GM10248 (cell line): ENCODE measurements around the gene ARMC3.

Source experiments
- CTCF ChIA-PET: fragments of 300-600 bp; sonication (Branson Sonifier 250); formaldehyde crosslinking; extraction: SDS; loops from one replicate; lab custom pipeline; 2021; ENCODE audit warnings: antibody characterized with exemption; lab: Yijun Ruan, JAX
- POLR2A ChIA-PET: fragments of 350-650 bp; sonication (Branson Sonifier 250); formaldehyde crosslinking; extraction: SDS; loops from one replicate; lab custom pipeline; 2020; ENCODE audit warnings: antibody characterized with exemption; lab: Yijun Ruan, JAX
- DNase-seq: peaks from one replicate; pipeline ENCODE4 v3.0.0; 2012; ENCODE audit errors: extremely low spot score
- TF ChIP-seq, protein P1 (sequence below): IDR thresholded peaks from 2 replicates; pipeline ENCODE4 v1.5.1; 2012; ENCODE audit warnings: mild to moderate bottlenecking, low read depth; ENCODE audit errors: extremely low read depth, missing control alignments, control extremely low read depth

Gene ARMC3

DNA sequence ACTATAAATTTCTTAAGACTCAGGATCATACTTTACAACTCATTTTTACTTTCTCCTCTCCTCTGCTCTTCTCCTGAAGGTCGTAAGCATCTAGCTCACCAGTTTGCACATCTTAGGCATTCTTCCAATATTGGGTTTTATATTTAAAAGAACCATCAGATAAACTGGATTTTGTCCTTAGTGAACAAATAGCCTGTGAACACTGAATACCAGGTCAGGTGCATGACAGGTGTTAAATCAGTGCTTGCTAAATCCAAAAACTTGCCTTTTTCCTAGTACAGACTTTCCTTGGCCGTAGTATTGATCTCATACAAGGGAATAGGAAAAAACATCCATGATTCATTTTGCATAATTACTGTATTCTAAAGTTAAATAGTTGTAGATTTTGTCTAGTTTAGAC is 53.0 kb downstream of the ARMC3 start:
- DNase-seq: no peak
- TF ChIP-seq, protein P1, sequence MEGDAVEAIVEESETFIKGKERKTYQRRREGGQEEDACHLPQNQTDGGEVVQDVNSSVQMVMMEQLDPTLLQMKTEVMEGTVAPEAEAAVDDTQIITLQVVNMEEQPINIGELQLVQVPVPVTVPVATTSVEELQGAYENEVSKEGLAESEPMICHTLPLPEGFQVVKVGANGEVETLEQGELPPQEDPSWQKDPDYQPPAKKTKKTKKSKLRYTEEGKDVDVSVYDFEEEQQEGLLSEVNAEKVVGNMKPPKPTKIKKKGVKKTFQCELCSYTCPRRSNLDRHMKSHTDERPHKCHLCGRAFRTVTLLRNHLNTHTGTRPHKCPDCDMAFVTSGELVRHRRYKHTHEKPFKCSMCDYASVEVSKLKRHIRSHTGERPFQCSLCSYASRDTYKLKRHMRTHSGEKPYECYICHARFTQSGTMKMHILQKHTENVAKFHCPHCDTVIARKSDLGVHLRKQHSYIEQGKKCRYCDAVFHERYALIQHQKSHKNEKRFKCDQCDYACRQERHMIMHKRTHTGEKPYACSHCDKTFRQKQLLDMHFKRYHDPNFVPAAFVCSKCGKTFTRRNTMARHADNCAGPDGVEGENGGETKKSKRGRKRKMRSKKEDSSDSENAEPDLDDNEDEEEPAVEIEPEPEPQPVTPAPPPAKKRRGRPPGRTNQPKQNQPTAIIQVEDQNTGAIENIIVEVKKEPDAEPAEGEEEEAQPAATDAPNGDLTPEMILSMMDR: no peak
- POLR2A ChIA-PET: no interaction called here
- CTCF ChIA-PET: interaction anchor here (2.8 kb wide), 1 partner anchor 9 kb away, joined by 12 read pairs; no protein-coding TSS in a partner anchor

DNA sequence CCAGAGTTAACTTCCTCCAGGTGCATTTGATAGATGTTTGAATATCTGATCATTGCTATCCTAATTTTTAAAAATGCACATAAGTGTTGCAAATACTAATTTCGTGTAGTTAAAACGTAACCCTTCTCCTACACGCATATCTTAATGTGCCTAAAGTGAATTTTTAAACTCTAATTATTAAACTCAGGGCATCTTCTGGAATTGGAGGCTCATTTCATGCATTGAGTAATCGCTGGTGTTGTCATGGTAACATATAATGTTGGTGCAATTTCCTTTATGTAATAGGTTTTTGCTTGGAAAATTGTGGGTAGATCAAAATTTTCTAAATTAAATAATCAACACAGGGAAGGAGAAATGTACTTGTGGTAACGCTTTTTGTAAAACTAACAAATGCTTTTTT is 56.2 kb downstream of the ARMC3 start:
- CTCF ChIA-PET: no interaction called here
- TF ChIP-seq, protein P1: no peak
- POLR2A ChIA-PET: no interaction called here
- DNase-seq: no peak

DNA sequence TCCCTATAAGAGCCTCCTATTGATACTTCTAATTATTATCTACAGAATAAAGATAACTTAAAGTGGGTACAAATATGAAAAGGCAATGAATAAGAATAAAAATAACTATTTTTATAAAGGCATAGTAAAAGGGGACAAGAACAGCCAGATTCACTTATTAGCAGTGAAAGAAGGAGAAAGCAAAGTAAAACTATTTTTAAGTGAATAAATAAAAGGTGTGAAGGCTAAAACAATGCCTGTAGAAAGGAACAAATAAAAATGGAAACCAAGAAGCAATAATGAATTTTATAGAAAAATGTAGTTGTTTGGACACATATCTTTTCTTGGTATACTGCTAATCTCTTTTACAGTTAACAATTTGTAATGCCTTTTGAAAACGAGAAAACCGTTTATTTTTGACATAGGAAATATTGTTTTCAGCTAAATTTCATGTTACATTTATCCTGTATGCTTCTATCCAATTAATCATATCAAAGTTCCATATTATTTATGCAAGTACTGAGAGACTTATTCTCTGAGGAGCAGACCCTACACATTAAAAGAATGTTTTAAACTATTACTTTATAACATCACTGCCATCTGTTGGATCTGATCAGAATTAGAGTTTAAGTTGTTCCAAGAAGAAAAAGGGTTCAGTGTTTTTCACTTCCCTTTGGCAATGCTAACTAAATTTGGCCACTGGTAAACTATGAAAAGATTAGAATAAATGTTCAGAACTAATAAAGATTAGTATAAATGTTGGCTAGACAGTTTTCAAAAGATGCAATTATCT is 59.1 kb downstream of the ARMC3 start:
- TF ChIP-seq, protein P1: peak; percentile 52
- ChIA-PET POLR2A (no interaction called here), CTCF (interaction anchor here (0.7 to 2.9 kb wide), 3 partner anchors 11 to 996 kb away, joined by 3 to 14 read pairs (median 3); no protein-coding TSS in a partner anchor)
- DNase-seq: no peak

DNA sequence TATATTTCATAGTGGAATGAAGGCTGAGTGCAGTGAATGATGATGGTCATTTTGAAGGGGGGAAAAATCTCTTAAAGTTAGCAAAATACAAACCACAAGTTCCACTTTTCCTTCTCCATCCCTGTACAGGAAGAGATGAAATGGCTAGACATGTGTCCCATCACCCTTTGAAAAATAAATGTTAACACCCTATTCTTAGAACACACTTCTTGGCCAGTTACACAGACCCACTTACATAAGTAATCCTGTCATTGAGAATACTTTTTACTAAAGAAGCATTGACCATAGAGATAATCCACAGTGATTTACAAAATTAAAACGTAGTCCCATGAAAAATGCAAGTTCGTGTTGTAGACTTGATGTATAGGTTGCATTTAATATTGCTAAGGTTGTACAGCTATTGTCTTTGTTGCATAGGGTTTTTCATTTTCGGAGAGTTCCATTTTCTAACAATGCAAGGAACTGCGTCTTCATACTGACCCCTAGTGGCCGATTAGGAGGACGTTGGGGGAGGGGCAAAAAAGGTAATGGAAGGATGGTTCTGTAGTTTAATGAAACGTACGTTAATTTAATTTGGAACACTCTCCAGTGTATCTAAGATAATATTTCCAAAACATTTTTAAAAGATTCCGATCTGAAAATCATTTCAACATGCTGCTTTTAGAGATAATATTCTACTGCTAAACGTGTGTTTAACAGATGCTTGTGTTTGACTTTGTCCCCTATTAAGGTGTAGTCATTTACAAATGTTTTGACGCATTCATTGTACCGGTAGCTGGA is 60.9 kb downstream of the ARMC3 start:
- DNase-seq: peak; percentile 55
- POLR2A ChIA-PET: no interaction called here

DNA sequence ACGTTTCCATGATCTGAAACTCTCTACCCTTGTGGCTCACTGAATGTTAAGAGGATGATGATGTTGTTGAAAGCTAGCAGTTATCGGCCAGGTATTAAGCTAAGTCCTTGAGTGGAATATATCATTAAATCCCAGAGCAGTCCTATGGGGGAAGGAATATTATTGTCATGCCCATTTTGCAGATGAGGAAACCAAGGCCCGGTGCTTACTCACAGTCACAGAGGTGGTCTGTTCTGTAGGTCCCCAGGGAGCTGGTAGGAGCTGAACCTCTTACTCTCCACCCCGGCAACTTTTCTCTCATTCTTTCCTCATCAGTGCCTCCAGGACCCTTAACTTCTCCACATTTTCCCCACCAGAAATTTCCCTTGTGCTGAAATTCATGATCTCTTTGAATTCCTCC is 62.6 kb downstream of the ARMC3 start:
- TF ChIP-seq, protein P1: no peak
- POLR2A ChIA-PET: no interaction called here
- CTCF ChIA-PET: interaction anchor here (1.1 to 3.8 kb wide), 17 partner anchors 10 to 998 kb away, joined by 3 to 31 read pairs (median 5); partner anchors contain the start of gene DNAJC1
- DNase-seq: no peak

More for the DNA sequence above, 60.9 kb downstream of the ARMC3 start:
- TF ChIP-seq, protein P1: peak; percentile 89
- CTCF ChIA-PET: interaction anchor here (0.6 to 3.8 kb wide), 28 partner anchors 8 to 996 kb away, joined by 3 to 31 read pairs (median 4); partner anchors contain the start of genes COMMD3 and DNAJC1

DNA sequence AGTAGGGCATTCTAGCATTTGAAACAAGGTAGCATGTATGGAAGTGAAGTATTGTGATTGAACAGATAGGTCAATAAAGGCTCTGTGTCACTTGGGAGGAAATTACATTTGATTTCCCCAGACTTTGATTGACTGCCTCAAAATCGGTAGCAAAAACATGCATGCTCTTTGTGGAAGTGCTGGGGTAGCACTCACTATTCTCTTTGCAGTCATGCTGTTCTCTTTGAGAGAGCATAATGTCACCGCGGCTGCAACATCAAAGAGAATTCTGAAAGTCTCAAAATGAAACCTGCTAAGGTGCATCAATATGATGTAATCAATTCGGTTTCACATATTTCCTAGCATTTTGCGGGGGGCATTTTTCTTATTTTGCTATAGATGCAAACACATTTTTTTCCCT is 64.2 kb downstream of the ARMC3 start:
- POLR2A ChIA-PET: no interaction called here

More for the DNA sequence above, 64.2 kb downstream of the ARMC3 start:
- CTCF ChIA-PET: interaction anchor here (3.8 kb wide), 1 partner anchor 1000 kb away, joined by 31 read pairs; no protein-coding TSS in a partner anchor
- DNase-seq: peak; percentile 48
- TF ChIP-seq, protein P1: no peak
